22Rv1 (cell line): ENCODE measurements around the gene THPO.

Experiments
- CTCF ChIP-seq: fragments of 450-650 bp; IDR thresholded peaks from 2 replicates; pipeline ENCODE4 v1.5.1; 2017; ENCODE audit warnings: mild to moderate bottlenecking
- ZFX ChIP-seq: fragments of 450-650 bp; IDR thresholded peaks from 2 replicates; pipeline ENCODE4 v1.6.1; 2017; ENCODE audit warnings: antibody characterized with exemption, borderline replicate concordance

GRCh38 chr3:184384856-184385422 is 6.9 kb upstream of the THPO start:
- TF ChIP-seq CTCF (no peak), ZFX (no peak)
